Activated CD8-positive, alpha-beta memory T cell treated with anti-CD3 and anti-CD28 coated beads, Interleukin-2, amount 10 ng/mL, durations not matched to agents 7 days and 5 days (primary cell): ENCODE data around the gene PPP2R5C. TPM values are rescaled to one million over a fixed set of nuclear protein-coding genes. Genes with fewer than 3 reads are reported as not detected.

ENCODE experiments used
- ATAC-seq: fragments of 150-1000 bp; cut with Tn5 transposase; one replicate; pipeline ENCODE4 v1.10.0; 2021; ENCODE audit warnings: moderate library complexity
- CTCF ChIA-PET: fragments of 350-600 bp; sonication (Branson Sonifier 250); formaldehyde crosslinking; loops from one replicate; lab custom pipeline; 2021; ENCODE audit warnings: antibody characterized with exemption; lab: Charles Lee
- DNase-seq: peaks from one replicate; pipeline ENCODE4 v3.0.0-alpha.2; 2020
- H3K27ac Mint-ChIP-seq: one replicate; pipeline ENCODE4 v1.8.0; 2021; ENCODE audit warnings: mild to moderate bottlenecking, mixed read lengths
- H3K27me3 Mint-ChIP-seq: one replicate; pipeline ENCODE4 v1.8.0; 2021; ENCODE audit warnings: mixed read lengths
- H3K36me3 Mint-ChIP-seq: one replicate; pipeline ENCODE4 v1.8.0; 2021; ENCODE audit warnings: mild to moderate bottlenecking, mixed read lengths
- H3K4me1 Mint-ChIP-seq: one replicate; pipeline ENCODE4 v1.8.0; 2021; ENCODE audit warnings: mixed read lengths
- H3K4me3 Mint-ChIP-seq: one replicate; pipeline ENCODE4 v1.8.0; 2021; ENCODE audit warnings: mild to moderate bottlenecking, moderate library complexity, mixed read lengths
- H3K9me3 Mint-ChIP-seq: one replicate; pipeline ENCODE4 v1.8.0; 2022; ENCODE audit warnings: low read depth, mixed read lengths
- total RNA-seq, 2 experiments: library from RNA; stranded (reverse); gene quantifications; one replicate each; pipeline ENCODE4 v1.2.3, GENCODE V29; 2021

The PPP2R5C gene
- total RNA-seq, 2 experiments from 2014 or later, result 213 to 234 TPM

DNA sequence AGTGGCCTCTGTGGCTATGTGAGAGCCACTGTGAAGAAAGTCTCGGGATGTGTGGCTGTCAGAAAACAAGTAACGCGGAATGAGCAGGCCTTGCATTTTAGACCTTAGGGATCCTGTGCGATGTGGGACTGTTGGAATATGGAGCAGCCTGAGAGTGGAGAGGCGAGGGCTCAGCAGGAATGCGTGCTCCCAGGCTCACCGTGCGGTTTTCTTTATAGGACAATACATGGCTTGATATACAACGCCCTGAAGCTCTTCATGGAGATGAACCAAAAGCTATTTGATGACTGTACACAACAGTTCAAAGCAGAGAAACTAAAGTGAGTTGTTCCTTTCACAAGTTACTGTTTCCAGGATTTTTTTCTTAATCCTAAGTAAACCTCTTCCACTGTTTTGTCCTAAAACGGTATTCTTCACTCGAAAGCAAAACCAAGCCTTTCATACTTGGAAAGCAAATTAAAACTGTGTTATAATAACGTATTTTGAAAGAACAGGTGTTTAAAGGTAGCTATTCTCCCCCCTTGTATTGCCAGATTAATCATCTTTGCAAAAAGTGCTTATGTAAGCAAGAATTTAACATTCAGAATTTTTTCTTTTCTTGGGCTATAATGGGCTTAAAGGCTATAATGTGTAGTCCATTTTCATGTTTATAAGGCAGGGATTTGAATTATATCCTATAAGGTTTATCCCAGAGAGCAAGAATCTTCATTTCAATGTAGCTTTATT lies 148.0 kb downstream of the PPP2R5C start:
- no peaks in the 10 kb centered on the region for H3K27me3 Mint-ChIP-seq
- DNase-seq (no peak), ATAC-seq (no peak)
- H3K9me3 Mint-ChIP-seq, result no peaks in the 10 kb centered on the region
- peaks cover 42% of the 10 kb centered on the region for H3K36me3 Mint-ChIP-seq
- no peaks in the 10 kb centered on the region for H3K4me1 Mint-ChIP-seq
- no peak overlapping the region for H3K4me3 Mint-ChIP-seq
- CTCF ChIA-PET, result interaction anchor here (0.8 to 1.7 kb wide), 3 partner anchors 39 to 139 kb away, joined by 3 to 6 read pairs (median 4); no protein-coding TSS in a partner anchor
- H3K27ac Mint-ChIP-seq, result no peak overlapping the region

GRCh38 chr14:101912841-101913240 lies 151.3 kb downstream of the PPP2R5C start:
- DNase-seq (no peak), ATAC-seq (no peak)
- H3K36me3 Mint-ChIP-seq, result peaks cover 28% of the 10 kb centered on the region
- no peaks in the 10 kb centered on the region for H3K4me1 Mint-ChIP-seq
- no peaks in the 10 kb centered on the region for H3K27me3 Mint-ChIP-seq
- H3K27ac Mint-ChIP-seq, result no peak overlapping the region
- no peak overlapping the region for H3K4me3 Mint-ChIP-seq
- H3K9me3 Mint-ChIP-seq, result no peaks in the 10 kb centered on the region
- CTCF ChIA-PET, result interaction anchor here (1.4 kb wide), 1 partner anchor 14 kb away, joined by 3 read pairs; no protein-coding TSS in a partner anchor

DNA sequence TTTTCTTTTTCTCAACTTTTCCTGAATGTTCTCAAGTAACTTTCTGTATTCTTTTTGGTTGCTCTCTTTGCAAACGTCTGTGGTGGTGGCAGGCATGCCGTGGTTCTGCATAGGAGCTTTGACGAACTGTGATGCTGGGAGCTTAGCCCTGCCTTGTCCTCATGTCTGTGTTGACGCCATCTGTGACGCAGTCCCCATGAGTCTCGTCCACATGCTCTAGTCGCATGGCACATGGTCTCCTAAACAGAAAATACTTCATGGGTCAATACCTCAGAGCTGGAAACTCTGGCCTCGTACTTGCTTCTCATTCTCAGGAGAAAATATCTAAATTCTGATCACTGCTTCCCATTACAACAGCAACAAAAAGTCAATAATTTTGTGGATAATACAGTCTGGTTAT lies 152.6 kb downstream of the PPP2R5C start:
- H3K27ac Mint-ChIP-seq, result no peak overlapping the region
- ATAC-seq (no peak), DNase-seq (no peak)
- peaks cover 24% of the 10 kb centered on the region for H3K36me3 Mint-ChIP-seq
- H3K4me3 Mint-ChIP-seq, result no peak overlapping the region
- H3K27me3 Mint-ChIP-seq, result no peaks in the 10 kb centered on the region
- H3K9me3 Mint-ChIP-seq, result no peaks in the 10 kb centered on the region
- CTCF ChIA-PET, result no interaction called here
- H3K4me1 Mint-ChIP-seq, result no peaks in the 10 kb centered on the region

DNA sequence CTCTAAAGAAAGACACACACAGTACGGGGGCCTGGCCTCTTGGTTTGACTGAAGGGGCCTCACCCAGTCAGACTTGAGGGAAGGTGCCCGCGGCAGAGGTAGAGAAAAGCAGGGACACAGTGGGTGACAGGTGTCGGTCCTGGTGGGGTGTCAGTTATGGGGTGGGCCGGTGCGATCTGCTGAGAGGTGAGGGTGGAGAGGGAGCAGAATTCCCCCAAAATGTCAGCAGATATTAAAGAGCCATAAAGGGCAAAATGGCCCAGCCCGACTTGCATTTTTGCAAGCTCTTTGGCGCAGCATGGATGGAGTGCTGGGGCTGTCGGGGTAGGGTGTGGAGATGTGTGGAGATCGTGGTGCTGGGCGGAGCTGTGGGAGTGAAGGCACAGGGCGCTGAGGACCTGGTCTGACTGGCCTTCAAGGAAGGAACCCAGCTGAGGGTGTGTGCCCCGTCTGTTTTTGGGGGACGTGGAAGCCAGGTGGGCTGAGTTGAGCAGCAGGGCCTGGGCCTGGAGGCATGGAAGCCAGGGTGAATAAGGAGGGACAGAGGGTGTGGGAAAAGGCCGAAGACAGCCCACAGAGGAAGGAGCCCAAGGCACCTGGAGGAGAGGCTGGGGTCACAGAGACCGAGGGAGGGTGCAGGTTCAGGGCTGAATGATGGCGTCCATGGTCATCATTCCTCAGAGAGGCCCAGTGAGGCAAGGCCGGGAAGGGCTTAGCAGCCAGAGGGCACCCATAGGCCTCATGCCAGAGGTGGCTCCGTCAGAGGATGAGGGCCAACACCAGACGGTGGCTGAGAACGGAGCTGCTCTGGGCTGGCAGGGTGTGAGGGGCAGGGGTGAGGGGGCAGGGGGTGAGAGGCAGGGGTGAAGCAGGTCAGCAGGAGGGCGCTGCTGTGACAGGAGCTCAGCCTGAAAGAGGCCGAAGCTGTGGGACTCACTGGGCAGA lies 154.6 kb downstream of the PPP2R5C start:
- Mint-ChIP-seq H3K4me3 (no peak overlapping the region), H3K36me3 (peaks cover 19% of the 10 kb centered on the region), H3K4me1 (no peaks in the 10 kb centered on the region), H3K27me3 (no peaks in the 10 kb centered on the region), H3K27ac (peak overlapping the region; percentile 4), H3K9me3 (no peaks in the 10 kb centered on the region)
- CTCF ChIA-PET, result no interaction called here
- DNase-seq, result no peak
- ATAC-seq, result no peak

GRCh38 chr14:101916816-101917412 lies 155.4 kb downstream of the PPP2R5C start:
- H3K4me1 Mint-ChIP-seq, result no peaks in the 10 kb centered on the region
- DNase-seq (no peak), ATAC-seq (peak; percentile 33)
- CTCF ChIA-PET, result no interaction called here
- H3K27ac Mint-ChIP-seq, result no peak overlapping the region
- no peak overlapping the region for H3K4me3 Mint-ChIP-seq
- H3K9me3 Mint-ChIP-seq, result no peaks in the 10 kb centered on the region
- H3K36me3 Mint-ChIP-seq, result peaks cover 21% of the 10 kb centered on the region
- no peaks in the 10 kb centered on the region for H3K27me3 Mint-ChIP-seq

DNA sequence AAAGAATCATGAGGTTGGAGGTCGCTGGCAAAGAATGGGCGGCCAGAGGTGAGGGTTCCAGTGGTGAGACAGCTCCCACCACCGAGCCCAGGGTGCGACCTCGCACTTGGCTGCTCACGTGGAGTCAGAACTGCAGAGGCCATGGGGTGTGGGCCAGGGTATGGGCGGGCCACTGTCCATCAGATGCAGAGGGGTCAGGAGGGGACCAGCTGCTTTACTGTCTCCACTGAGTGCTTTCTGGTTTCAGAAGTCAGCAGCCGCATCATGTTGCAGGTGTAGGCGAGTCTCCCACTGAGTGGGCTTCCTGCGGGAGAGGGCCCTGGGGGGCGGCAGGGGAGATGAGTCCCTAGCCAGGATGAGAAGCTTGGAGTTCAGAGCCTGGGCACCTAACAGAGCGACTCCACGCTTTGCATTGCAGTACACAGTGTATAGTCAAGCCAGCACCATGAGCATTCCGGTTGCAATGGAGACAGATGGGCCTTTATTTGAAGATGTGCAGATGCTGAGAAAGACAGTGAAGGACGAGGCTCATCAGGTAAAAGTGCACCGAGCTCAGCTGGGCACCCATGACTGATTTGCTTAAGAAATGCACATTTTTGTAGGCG lies 156.0 kb downstream of the PPP2R5C start:
- H3K4me1 Mint-ChIP-seq, result no peaks in the 10 kb centered on the region
- H3K9me3 Mint-ChIP-seq, result no peaks in the 10 kb centered on the region
- no peak for ATAC-seq
- H3K27me3 Mint-ChIP-seq, result no peaks in the 10 kb centered on the region
- no peak for DNase-seq
- peaks cover 17% of the 10 kb centered on the region for H3K36me3 Mint-ChIP-seq
- H3K27ac Mint-ChIP-seq, result no peak overlapping the region
- CTCF ChIA-PET, result interaction anchor here (1.0 to 1.2 kb wide), 2 partner anchors 34 to 210 kb away, joined by 3 read pairs; no protein-coding TSS in a partner anchor
- H3K4me3 Mint-ChIP-seq, result no peak overlapping the region

- Mint-ChIP-seq H3K4me3 (no peak overlapping the region), H3K4me1 (no peaks in the 10 kb centered on the region), H3K9me3 (no peaks in the 10 kb centered on the region), H3K27me3 (no peaks in the 10 kb centered on the region), H3K36me3 (peaks cover 20% of the 10 kb centered on the region), H3K27ac (no peak overlapping the region)
- no peak for DNase-seq
- no peak for ATAC-seq
- CTCF ChIA-PET, result interaction anchor here (1.0 to 1.2 kb wide), 2 partner anchors 33 to 211 kb away, joined by 3 read pairs; no protein-coding TSS in a partner anchor
Measured at GRCh38 chr14:101918065-101918989, 156.8 kb downstream of the PPP2R5C start.

GRCh38 chr14:101920271-101920670 lies 158.8 kb downstream of the PPP2R5C start:
- ATAC-seq, result no peak
- DNase-seq, result no peak
- H3K4me1 Mint-ChIP-seq, result no peaks in the 10 kb centered on the region
- H3K9me3 Mint-ChIP-seq, result no peaks in the 10 kb centered on the region
- CTCF ChIA-PET, result interaction anchor here (1.1 kb wide), 1 partner anchor 148 kb away, joined by 3 read pairs; no protein-coding TSS in a partner anchor
- H3K27ac Mint-ChIP-seq, result no peak overlapping the region
- H3K36me3 Mint-ChIP-seq, result peaks cover 17% of the 10 kb centered on the region
- no peaks in the 10 kb centered on the region for H3K27me3 Mint-ChIP-seq
- H3K4me3 Mint-ChIP-seq, result no peak overlapping the region

DNA sequence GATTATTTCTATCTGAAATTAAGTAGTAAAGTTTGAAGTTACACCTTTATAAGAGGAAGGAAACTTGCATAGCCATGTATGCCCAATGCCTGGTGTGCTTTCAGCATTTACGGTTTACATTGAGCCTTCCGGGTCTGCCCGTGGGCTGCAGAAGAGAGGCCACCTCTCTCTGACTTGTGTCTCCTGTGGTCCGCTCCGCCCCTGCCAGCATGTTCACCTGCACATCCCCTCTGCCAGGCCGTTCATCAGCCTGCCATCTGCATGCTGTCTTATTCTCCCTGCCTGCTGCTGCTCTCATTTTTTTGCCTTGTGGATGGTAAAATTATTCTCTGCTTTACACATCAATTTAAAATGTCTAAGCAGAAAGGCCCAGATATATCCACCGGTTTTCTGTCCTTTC lies 161.4 kb downstream of the PPP2R5C start:
- Mint-ChIP-seq H3K4me3 (no peak overlapping the region), H3K36me3 (peaks cover 18% of the 10 kb centered on the region), H3K9me3 (no peaks in the 10 kb centered on the region), H3K27ac (peak overlapping the region; percentile 2), H3K27me3 (no peaks in the 10 kb centered on the region), H3K4me1 (peaks cover 3% of the 10 kb centered on the region)
- DNase-seq, result no peak
- CTCF ChIA-PET, result interaction anchor here (1.3 kb wide), 1 partner anchor 47 kb away, joined by 3 read pairs; no protein-coding TSS in a partner anchor
- no peak for ATAC-seq

DNA sequence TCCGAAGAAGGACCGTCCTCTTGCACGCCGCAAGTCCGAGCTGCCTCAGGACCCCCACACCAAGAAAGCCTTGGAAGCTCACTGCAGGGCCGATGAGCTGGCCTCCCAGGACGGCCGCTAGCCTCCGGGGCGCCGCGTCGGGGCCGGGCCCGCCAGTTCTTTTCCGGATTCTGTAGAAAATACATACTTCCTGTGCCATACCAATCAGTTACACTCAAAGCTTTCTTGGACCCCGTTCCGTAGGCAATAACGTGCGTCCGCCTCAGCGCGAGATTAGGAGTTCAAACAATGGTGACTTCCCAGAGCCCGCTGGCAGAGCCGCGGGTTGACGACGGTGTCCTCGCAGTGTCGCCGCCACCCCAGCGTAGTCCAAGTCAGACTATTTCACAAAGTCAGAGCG lies 163.6 kb downstream of the PPP2R5C start:
- H3K4me1 Mint-ChIP-seq, result peaks cover 5% of the 10 kb centered on the region
- ATAC-seq (no peak), DNase-seq (no peak)
- CTCF ChIA-PET, result interaction anchor here (1.2 kb wide), 1 partner anchor 154 kb away, joined by 5 read pairs; no protein-coding TSS in a partner anchor
- H3K27me3 Mint-ChIP-seq, result no peaks in the 10 kb centered on the region
- no peaks in the 10 kb centered on the region for H3K9me3 Mint-ChIP-seq
- H3K36me3 Mint-ChIP-seq, result peaks cover 23% of the 10 kb centered on the region
- H3K27ac Mint-ChIP-seq, result no peak overlapping the region
- H3K4me3 Mint-ChIP-seq, result no peak overlapping the region

- peaks cover 23% of the 10 kb centered on the region for H3K36me3 Mint-ChIP-seq
- no peak overlapping the region for H3K4me3 Mint-ChIP-seq
- DNase-seq (no peak), ATAC-seq (no peak)
- CTCF ChIA-PET, result interaction anchor here (1.2 kb wide), 2 partner anchors 14 to 82 kb away, joined by 3 to 5 read pairs; no protein-coding TSS in a partner anchor
- H3K4me1 Mint-ChIP-seq, result peaks cover 5% of the 10 kb centered on the region
- no peak overlapping the region for H3K27ac Mint-ChIP-seq
- no peaks in the 10 kb centered on the region for H3K9me3 Mint-ChIP-seq
- no peaks in the 10 kb centered on the region for H3K27me3 Mint-ChIP-seq
Measured at GRCh38 chr14:101926085-101926484, 164.6 kb downstream of the PPP2R5C start.

- CTCF ChIA-PET, result interaction anchor here (1.2 kb wide), 2 partner anchors 14 to 82 kb away, joined by 3 to 5 read pairs; no protein-coding TSS in a partner anchor
- no peak overlapping the region for H3K4me3 Mint-ChIP-seq
- peaks cover 5% of the 10 kb centered on the region for H3K4me1 Mint-ChIP-seq
- H3K27me3 Mint-ChIP-seq, result no peaks in the 10 kb centered on the region
- ATAC-seq (no peak), DNase-seq (no peak)
- H3K27ac Mint-ChIP-seq, result no peak overlapping the region
- no peaks in the 10 kb centered on the region for H3K9me3 Mint-ChIP-seq
- H3K36me3 Mint-ChIP-seq, result peaks cover 21% of the 10 kb centered on the region
Measured at GRCh38 chr14:101926620-101927019, 165.1 kb downstream of the PPP2R5C start.
